Pancreas (tissue), 10 donors: ENCODE results near the gene ODF2. TPM values are rescaled to one million over a fixed set of nuclear protein-coding genes. Genes with fewer than 3 reads are reported as not detected.

Experiments
- ATAC-seq, 4 donors: fragments of 200-7000 bp; cut with Tn5 transposase; one replicate each; pipeline versions ENCODE4 v1.8.0 to v1.9.1; 2020; ENCODE audit warnings: mild to moderate bottlenecking in 4 of 4, moderate library complexity in 4 of 4
- DNase-seq, 6 donors: peaks; one replicate each; pipeline ENCODE4 v3.0.0-alpha.2; 2020
- FAIRE-seq: peaks from 2 replicates; lab custom pipeline; 2012; peaks lifted over from hg19 to GRCh38; lab: Jason Lieb, UNC
- H3K27ac ChIP-seq, 4 donors: fragments of 200-600 bp; sonication (generic); 1 replicate in 3 of 4; 2 replicates in 1 of 4; pipeline versions ENCODE4 v1.5.0 to v1.8.0; 2020
- H3K27me3 ChIP-seq, 4 donors: fragments of 200-600 bp; one replicate each; pipeline ENCODE4 v1.8.0; 2021
- H3K36me3 ChIP-seq, 3 donors: fragments of 200-600 bp; sonication (generic) in 1 of 3; one replicate each; pipeline versions ENCODE4 v1.5.0 to v1.8.0; 2020 to 2021
- H3K4me1 ChIP-seq, 3 donors: fragments of 200-600 bp; one replicate each; pipeline ENCODE4 v1.8.0; 2021
- H3K4me3 ChIP-seq, 4 donors: fragments of 200-600 bp; sonication (generic) in 2 of 4; one replicate each; pipeline versions ENCODE4 v1.5.0 to v1.8.0; 2020 to 2021
- H3K9me3 ChIP-seq, 4 donors: fragments of 200-600 bp; one replicate each; pipeline ENCODE4 v1.8.0; 2021
- CTCF ChIP-seq, 4 donors: fragments of 200-600 bp; sonication (generic) in 3 of 4; IDR thresholded peaks; one replicate each; pipeline versions ENCODE4 v1.5.0 to v1.8.0; 2021; ENCODE audit warnings: antibody characterized with exemption in 4 of 4
- WGBS, 2 donors: extraction: QIAGEN DNeasy Blood & Tissue Kit; methylation state at CpG; one replicate each; pipeline ENCODE4 v1.1.7; 2013; 5-methylcytosine and 5-hydroxymethylcytosine counted together
- intact Hi-C, 3 donors: fragments of 100-400 bp; cut with DNase I; formaldehyde crosslinking; loops; one replicate each; pipeline versions ENCODE4 v1.11.1 to v1.14.2; 2022
- polyA plus RNA-seq, 2 donors: library from polyadenylated mRNA; stranded (reverse); fragments of 200-250 nt; gene quantifications; one replicate each; pipeline ENCODE4 v1.2.3, GENCODE V29; 2013
- total RNA-seq, 6 donors: library from RNA; stranded (reverse); fragmentation: NEBNext Ultra II Directional in 4 of 6; extraction: Animal tissue kit (Norgen Biotek cat#: 25700) in 4 of 6; gene quantifications; one replicate each; pipeline versions ENCODE4 v1.2.1 to v1.2.4, GENCODE V29; 2021 to 2023
- donor health status: healthy with polysubstance abuse.
- donor health status: DM: no; HTN: no; CAD: no; lungs with moderate emphysema.
- donor health status: DM: no; HTN: no; CAD: no.
- donor health status: control.
- donor health status: control.
- donor health status: Bipolar disorder and iron deficiency.
- donor health status: DM: yes; HTN: yes; CAD: no.
- donor health status: DM: no; HTN: no; CAD: no.
- donor health status: DM: no; HTN: no; CAD: no.
- donor health status: DM: yes; HTN: yes; CAD: no.

ODF2 gene
- total and polyA plus RNA-seq, 8 donors, result 8.0 to 15.0 (median 9.8) TPM

GRCh38 chr9:128481561-128481960, 25.8 kb downstream of the ODF2 start:
- no peak for FAIRE-seq
- H3K27ac ChIP-seq, result no peak overlapping the region
- no peaks in the 10 kb centered on the region for H3K9me3 ChIP-seq
- no peak overlapping the region for H3K4me3 ChIP-seq
- no peak for DNase-seq
- intact Hi-C loops, result no loop called here
- H3K36me3 ChIP-seq, result peaks cover 0 to 18% (median 3%) of the 10 kb centered on the region in 3 donors
- no peaks in the 10 kb centered on the region for H3K4me1 ChIP-seq
- no peak for TF ChIP-seq CTCF (IDR thresholded peaks at IDR 0.05)
- whole genome bisulfite sequencing, 2 donors, result 97% methylated on average over 10 of the region's 10 CpGs
- no peak for ATAC-seq
- H3K27me3 ChIP-seq, result no peaks in the 10 kb centered on the region

- no peak overlapping the region for H3K27ac ChIP-seq
- H3K36me3 ChIP-seq, result peaks cover 0 to 18% (median 3%) of the 10 kb centered on the region in 3 donors
- intact Hi-C loops, result no loop called here
- TF ChIP-seq CTCF (IDR thresholded peaks at IDR 0.05), result no peak
- DNase-seq (no peak), ATAC-seq (no peak), FAIRE-seq (no peak)
- H3K4me3 ChIP-seq, result no peak overlapping the region
- H3K9me3 ChIP-seq, result no peaks in the 10 kb centered on the region
- WGBS, 2 donors, result 93 to 97% methylated on average over 7 of the region's 7 CpGs
- H3K27me3 ChIP-seq, result no peaks in the 10 kb centered on the region
- no peaks in the 10 kb centered on the region for H3K4me1 ChIP-seq
Measured at GRCh38 chr9:128482186-128482585, 26.4 kb downstream of the ODF2 start.

- no peaks in the 10 kb centered on the region for H3K27me3 ChIP-seq
- FAIRE-seq (no peak), ATAC-seq (no peak), DNase-seq (no peak)
- no peak for TF ChIP-seq CTCF (IDR thresholded peaks at IDR 0.05)
- H3K4me1 ChIP-seq, result no peaks in the 10 kb centered on the region
- H3K4me3 ChIP-seq, result no peak overlapping the region
- H3K9me3 ChIP-seq, result no peaks in the 10 kb centered on the region
- intact Hi-C loops, result no loop called here
- no peak overlapping the region for H3K27ac ChIP-seq
- WGBS, 2 donors, result 92 to 93% methylated on average over 17 of the region's 17 CpGs
- H3K36me3 ChIP-seq, result peaks cover 0 to 18% (median 3%) of the 10 kb centered on the region in 3 donors
Measured at GRCh38 chr9:128484686-128485413, 29.0 kb downstream of the ODF2 start.

GRCh38 chr9:128485414-128485855, 29.6 kb downstream of the ODF2 start:
- Histone ChIP-seq H3K27ac (no peak overlapping the region), H3K4me3 (no peak overlapping the region), H3K4me1 (no peaks in the 10 kb centered on the region), H3K36me3 (peaks cover 0 to 18% (median 3%) of the 10 kb centered on the region in 3 donors), H3K27me3 (no peaks in the 10 kb centered on the region), H3K9me3 (no peaks in the 10 kb centered on the region)
- ATAC-seq (no peak), DNase-seq (no peak), FAIRE-seq (no peak)
- 76 to 83% methylated on average over 7 of the region's 7 CpGs for WGBS, 2 donors
- TF ChIP-seq CTCF (IDR thresholded peaks at IDR 0.05), result no peak
- intact Hi-C loops, result no loop called here

- H3K9me3 ChIP-seq, result no peaks in the 10 kb centered on the region
- H3K27ac ChIP-seq, result no peak overlapping the region
- H3K4me3 ChIP-seq, result no peak overlapping the region
- H3K4me1 ChIP-seq, result no peaks in the 10 kb centered on the region
- intact Hi-C loops, result no loop called here
- no peaks in the 10 kb centered on the region for H3K27me3 ChIP-seq
- TF ChIP-seq CTCF (IDR thresholded peaks at IDR 0.05), result no peak
- FAIRE-seq, result no peak
- H3K36me3 ChIP-seq, result peaks cover 0 to 18% (median 3%) of the 10 kb centered on the region in 3 donors
- DNase-seq, result no peak
- no peak for ATAC-seq
Measured at GRCh38 chr9:128486201-128486600, 30.4 kb downstream of the ODF2 start.
